Bronchial epithelial cell (primary cell): ENCODE measurements around the gene MFSD11. TPM values are rescaled to one million over a fixed set of nuclear protein-coding genes. Genes with fewer than 3 reads are reported as not detected.
"Not testable (repeated sequence)": the region's sequence is repeated elsewhere in the genome, so short reads cannot be mapped to it uniquely, and the experiment has no call there.

Source experiments
- DNase-seq: peaks from one replicate; pipeline ENCODE4 v3.0.0-alpha.2; 2010; ENCODE audit warnings: low read depth
- FAIRE-seq: peaks from 2 replicates; lab custom pipeline; 2011; peaks lifted over from hg19 to GRCh38; lab: Jason Lieb, UNC
- H3K27me3 ChIP-seq: 2 replicates; pipeline ENCODE4 v1.5.1; 2011; ENCODE audit warnings: low read length; ENCODE audit not compliant: control insufficient read depth, insufficient read depth
- H3K36me3 ChIP-seq: 2 replicates; pipeline ENCODE4 v1.5.1; 2011; ENCODE audit warnings: low read length; ENCODE audit not compliant: control insufficient read depth, insufficient read depth
- H3K4me3 ChIP-seq: 2 replicates; pipeline ENCODE4 v1.5.1; 2011; ENCODE audit warnings: mild to moderate bottlenecking, low read depth, low read length, control low read depth
- total RNA-seq: library from RNA; depleted of rRNA; stranded (reverse); fragments of >200 nt; gene quantifications from 2 replicates; pipeline ENCODE4 v1.2.1, GENCODE V29; 2014
- TF ChIP-seq, protein P1 (sequence below): IDR thresholded peaks from 2 replicates; pipeline ENCODE4 v1.5.1; 2011; ENCODE audit warnings: mild to moderate bottlenecking, moderate library complexity, low read length, control low read depth, inconsistent platforms; ENCODE audit not compliant: insufficient read depth, severe bottlenecking

MFSD11 gene
- total RNA-seq, 1 donor from 2014 or later, result 17.1 TPM

DNA sequence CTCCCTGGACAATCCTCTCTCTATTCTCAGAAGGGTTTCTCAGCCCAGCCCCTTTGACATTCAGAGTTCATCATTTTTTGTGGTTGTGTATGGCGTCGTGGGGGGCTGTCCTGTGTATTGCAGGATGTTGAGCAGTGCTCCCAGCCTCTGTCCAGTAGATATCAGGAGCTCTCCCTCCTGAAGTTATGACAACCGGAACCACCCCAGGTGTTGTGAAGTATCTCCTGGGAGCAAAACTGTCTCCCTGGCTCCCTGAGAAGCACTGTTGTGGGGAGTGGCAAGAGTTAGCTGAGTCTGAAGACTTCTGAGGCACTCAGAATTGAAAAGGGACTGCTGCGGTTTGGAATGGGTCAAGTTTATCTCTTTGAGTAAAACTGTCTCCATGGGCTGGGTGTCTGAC lies 74.3 kb downstream of the MFSD11 start:
- TF ChIP-seq, protein P1, sequence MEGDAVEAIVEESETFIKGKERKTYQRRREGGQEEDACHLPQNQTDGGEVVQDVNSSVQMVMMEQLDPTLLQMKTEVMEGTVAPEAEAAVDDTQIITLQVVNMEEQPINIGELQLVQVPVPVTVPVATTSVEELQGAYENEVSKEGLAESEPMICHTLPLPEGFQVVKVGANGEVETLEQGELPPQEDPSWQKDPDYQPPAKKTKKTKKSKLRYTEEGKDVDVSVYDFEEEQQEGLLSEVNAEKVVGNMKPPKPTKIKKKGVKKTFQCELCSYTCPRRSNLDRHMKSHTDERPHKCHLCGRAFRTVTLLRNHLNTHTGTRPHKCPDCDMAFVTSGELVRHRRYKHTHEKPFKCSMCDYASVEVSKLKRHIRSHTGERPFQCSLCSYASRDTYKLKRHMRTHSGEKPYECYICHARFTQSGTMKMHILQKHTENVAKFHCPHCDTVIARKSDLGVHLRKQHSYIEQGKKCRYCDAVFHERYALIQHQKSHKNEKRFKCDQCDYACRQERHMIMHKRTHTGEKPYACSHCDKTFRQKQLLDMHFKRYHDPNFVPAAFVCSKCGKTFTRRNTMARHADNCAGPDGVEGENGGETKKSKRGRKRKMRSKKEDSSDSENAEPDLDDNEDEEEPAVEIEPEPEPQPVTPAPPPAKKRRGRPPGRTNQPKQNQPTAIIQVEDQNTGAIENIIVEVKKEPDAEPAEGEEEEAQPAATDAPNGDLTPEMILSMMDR, result no peak
- DNase-seq (no peak), FAIRE-seq (no peak)
- Histone ChIP-seq H3K36me3 (no peaks in the 10 kb centered on the region), H3K4me3 (no peak overlapping the region), H3K27me3 (peaks cover 1% of the 10 kb centered on the region)

DNA sequence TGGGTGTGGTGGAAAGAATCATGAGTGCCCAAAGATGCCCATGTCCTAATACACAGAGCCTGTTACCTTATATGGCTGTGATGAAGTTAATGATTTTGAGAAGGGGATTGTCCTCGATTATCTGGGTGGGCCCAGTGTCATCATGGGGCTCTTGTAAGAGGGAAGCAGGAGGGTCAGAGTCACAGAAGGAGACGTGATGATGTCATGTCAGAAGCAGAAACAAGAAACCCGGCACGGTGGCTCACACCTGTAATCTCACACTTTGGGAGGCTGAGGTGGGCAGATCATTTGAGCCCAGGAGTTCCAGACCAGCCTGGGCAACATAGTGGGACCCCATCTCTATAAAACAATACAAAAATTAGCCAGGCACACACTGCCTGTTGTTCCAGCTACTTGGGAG lies 75.0 kb downstream of the MFSD11 start:
- no peaks in the 10 kb centered on the region for H3K36me3 ChIP-seq
- no peak overlapping the region for H3K4me3 ChIP-seq
- TF ChIP-seq, protein P1, result no peak
- FAIRE-seq (no peak), DNase-seq (no peak)
- H3K27me3 ChIP-seq, result peaks cover 1% of the 10 kb centered on the region

DNA sequence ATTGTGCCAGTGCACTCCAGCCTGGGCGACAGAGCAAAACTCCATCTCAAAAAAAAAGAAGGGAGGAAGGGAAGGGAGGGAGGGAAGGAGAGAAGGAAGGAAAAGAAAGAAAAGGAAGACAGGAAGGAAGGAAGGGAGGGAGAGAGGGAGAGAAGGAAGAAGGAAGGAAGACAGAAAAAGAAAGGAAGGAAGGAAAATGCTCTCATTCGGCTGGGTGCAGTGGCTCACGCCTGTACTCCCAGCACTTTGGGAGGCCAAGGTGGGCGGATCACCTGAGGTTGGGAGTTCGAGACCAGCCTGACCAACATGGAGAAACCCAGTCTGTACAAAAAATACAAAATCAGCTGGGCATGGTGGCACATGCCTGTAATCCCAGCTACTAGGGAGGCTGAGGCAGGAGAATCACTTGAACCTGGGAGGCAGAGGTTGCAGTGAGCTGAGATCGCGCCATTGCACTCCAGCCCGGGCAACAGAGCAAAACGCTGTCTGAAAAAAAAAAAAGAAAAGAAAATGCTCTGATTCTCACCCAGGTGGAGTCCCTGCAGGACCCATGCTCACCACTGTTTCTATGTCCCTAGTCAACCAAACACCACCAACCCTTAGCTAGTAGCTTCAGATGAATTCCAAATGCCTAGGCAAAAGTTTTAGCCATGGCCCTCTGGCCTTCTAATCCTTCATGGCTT lies 78.1 kb downstream of the MFSD11 start:
- DNase-seq, H3K4me3 ChIP-seq, FAIRE-seq, H3K36me3 ChIP-seq, H3K27me3 ChIP-seq: not testable (repeated sequence)

DNA sequence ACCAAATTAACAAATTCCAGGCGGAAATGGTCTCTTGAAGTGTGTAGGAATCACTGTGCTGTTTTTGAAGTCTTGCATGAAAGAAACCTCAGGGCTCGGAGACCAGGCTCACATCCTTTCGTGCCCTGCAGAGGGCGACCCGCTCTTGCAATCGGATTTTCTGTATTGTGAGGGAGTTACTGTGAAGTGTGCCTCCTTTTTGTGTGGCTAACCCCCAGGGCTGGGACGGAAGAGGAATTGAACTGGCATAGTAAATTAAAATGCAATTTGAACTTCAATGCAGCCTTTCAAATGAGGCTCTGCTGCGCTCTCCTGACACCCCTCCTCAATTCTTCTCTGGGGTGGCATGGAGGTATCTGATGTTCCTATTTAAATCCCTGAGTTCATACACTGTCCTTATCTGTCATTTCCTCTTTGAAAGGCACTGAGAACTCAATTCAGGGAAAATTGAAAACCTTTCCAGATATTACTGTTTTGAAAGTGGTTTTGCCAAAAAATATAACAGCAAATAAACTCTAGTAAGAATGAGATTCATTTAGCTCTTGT lies 78.7 kb downstream of the MFSD11 start:
- no peak for FAIRE-seq
- Histone ChIP-seq H3K36me3 (no peaks in the 10 kb centered on the region), H3K4me3 (no peak overlapping the region), H3K27me3 (peaks cover 1% of the 10 kb centered on the region)
- TF ChIP-seq, protein P1, result peak; percentile 58
- peak; percentile 34 for DNase-seq

DNA sequence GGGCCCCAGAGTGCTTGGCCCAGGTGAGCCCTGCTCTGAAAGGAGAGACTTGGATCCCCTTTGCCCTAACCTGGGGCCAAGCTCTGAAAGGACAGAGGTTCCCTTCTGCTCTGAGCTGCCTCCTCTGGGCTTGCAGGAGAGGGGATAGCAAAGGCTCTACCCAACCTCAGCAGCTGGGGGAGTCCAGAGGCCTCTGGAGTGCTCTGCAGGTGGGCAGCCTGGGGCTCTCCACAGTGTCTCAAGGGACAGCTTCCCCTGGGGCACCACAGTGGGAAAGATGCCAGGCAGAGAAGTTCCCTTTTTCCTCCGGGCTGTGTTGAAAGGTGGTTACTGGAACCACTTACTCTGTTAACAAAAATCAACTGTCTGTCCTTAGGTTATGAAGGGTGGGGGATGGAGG lies 82.1 kb downstream of the MFSD11 start:
- no peak for DNase-seq
- peaks cover 1% of the 10 kb centered on the region for H3K27me3 ChIP-seq
- FAIRE-seq, result no peak
- TF ChIP-seq, protein P1, result no peak
- no peaks in the 10 kb centered on the region for H3K36me3 ChIP-seq
- no peak overlapping the region for H3K4me3 ChIP-seq

DNA sequence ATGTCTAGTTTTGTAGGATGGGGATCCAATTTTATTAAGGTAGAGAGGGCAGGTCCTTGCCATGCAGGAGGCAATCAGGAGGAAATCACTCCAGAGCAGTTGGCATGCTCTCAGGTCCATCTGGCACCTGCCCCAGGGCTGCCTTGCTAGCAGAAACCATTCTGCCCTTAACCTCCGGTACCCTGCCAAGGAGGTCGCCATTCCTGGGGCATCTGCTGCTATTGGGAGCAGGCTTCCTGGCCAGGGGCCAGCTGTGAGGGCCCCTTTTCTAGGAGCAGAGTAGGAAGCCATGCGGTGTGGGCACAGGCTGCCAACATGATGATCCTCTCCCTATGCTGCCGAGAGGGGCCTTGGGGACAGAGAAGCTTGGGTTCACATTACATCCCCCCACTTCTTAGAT lies 82.6 kb downstream of the MFSD11 start:
- TF ChIP-seq, protein P1, result no peak
- DNase-seq (no peak), FAIRE-seq (no peak)
- no peak overlapping the region for H3K4me3 ChIP-seq
- H3K36me3 ChIP-seq, result no peaks in the 10 kb centered on the region
- peaks cover 1% of the 10 kb centered on the region for H3K27me3 ChIP-seq
